HG02885 (cell line): ENCODE results near the gene KCTD21.

Experiments
- ATAC-seq: cut with Tn5 transposase; IDR thresholded peaks from one replicate; pipeline ENCODE4 v1.9.1; 2021; ENCODE audit warnings: mild to moderate bottlenecking; ENCODE audit not compliant: unreplicated experiment, poor library complexity

KCTD21 gene

GRCh38 chr11:78149646-78150045, 38.8 kb downstream of the KCTD21 start:
- no peak for ATAC-seq

- ATAC-seq: no peak
Measured at GRCh38 chr11:78147807-78148206, 40.6 kb downstream of the KCTD21 start.

- no peak for ATAC-seq
Measured at GRCh38 chr11:78145511-78146025, 42.9 kb downstream of the KCTD21 start.

- ATAC-seq: no peak
Measured at GRCh38 chr11:78140392-78141077, 47.9 kb downstream of the KCTD21 start.

- peak; percentile 94 for ATAC-seq
Measured at GRCh38 chr11:78139422-78140391, 48.7 kb downstream of the KCTD21 start, which contains the start of gene ALG8. ALG8 (minus strand) TSS chr11:78139626; CDS start chr11:78139588, 38 bp downstream.

- ATAC-seq: peak; percentile 26
Measured at GRCh38 chr11:78138694-78139421, 49.6 kb downstream of the KCTD21 start.

- ATAC-seq: no peak
Measured at GRCh38 chr11:78138291-78138690, 50.1 kb downstream of the KCTD21 start.

- ATAC-seq: no peak
Measured at GRCh38 chr11:78132475-78132874, 56.0 kb downstream of the KCTD21 start.

- no peak for ATAC-seq
Measured at GRCh38 chr11:78131956-78132355, 56.5 kb downstream of the KCTD21 start.

- ATAC-seq: no peak
Measured at GRCh38 chr11:78127403-78127802, 61.0 kb downstream of the KCTD21 start.
